Endothelial cell of umbilical vein (primary cell): ENCODE data around the gene MAPKBP1. TPM values are rescaled to one million over a fixed set of nuclear protein-coding genes. Genes with fewer than 3 reads are reported as not detected.
A peak's percentile ranks its signal among the peaks of the same experiment; 100 is the strongest.

Source experiments
- BruUV-seq: library from RNA; stranded (reverse); fragments of 400-500 nt; replicated peaks from 2 replicates; lab custom pipeline; 2021; lab: Mats Ljungman, UMichigan
- CTCF ChIA-PET: fragments of 300-600, 350-600 bp; sonication (Branson Sonifier 250); formaldehyde crosslinking; loops from one replicate; lab custom pipeline; 2021; ENCODE audit warnings: antibody characterized with exemption, inconsistent platforms; lab: Charles Lee
- POLR2A ChIA-PET: fragments of 300-600, 350-600 bp; sonication (Branson Sonifier 250); formaldehyde crosslinking; loops from one replicate; lab custom pipeline; 2021; ENCODE audit warnings: antibody characterized with exemption, inconsistent platforms; lab: Charles Lee
- DNase-seq: peaks from one replicate; pipeline ENCODE4 v3.0.0-alpha.2; 2011; ENCODE audit warnings: low read depth, low spot score
- FAIRE-seq: peaks from 2 replicates; lab custom pipeline; 2011; peaks lifted over from hg19 to GRCh38; lab: Jason Lieb, UNC
- H2AFZ ChIP-seq: 2 replicates; pipeline ENCODE4 v1.6.0; 2012; ENCODE audit warnings: low read depth, low read length, control low read depth, inconsistent platforms
- H3K27ac ChIP-seq: 2 replicates; pipeline ENCODE4 v1.5.1; 2011; ENCODE audit warnings: low read depth, mild to moderate bottlenecking, control low read depth, low read length, moderate library complexity; ENCODE audit not compliant: insufficient read depth
- H3K27me3 ChIP-seq, 2 experiments: 2 replicates each; pipeline versions ENCODE4 v1.6.0 to v1.6.1; 2011; ENCODE audit warnings: low read length in 2 of 2, mixed read lengths in 1 of 2; ENCODE audit not compliant: control insufficient read depth in 2 of 2, insufficient read depth in 2 of 2
- H3K36me3 ChIP-seq, 2 experiments: 2 replicates in 1 of 2; 3 replicates in 1 of 2; pipeline ENCODE4 v1.5.1; 2011; ENCODE audit warnings: low read length in 2 of 2, mild to moderate bottlenecking in 1 of 2, moderate library complexity in 1 of 2; ENCODE audit not compliant: control insufficient read depth in 2 of 2, insufficient read depth in 2 of 2; ENCODE audit errors: extremely low read depth in 1 of 2
- H3K4me1 ChIP-seq: 3 replicates; pipeline ENCODE4 v1.5.1; 2011; ENCODE audit warnings: mild to moderate bottlenecking, low read length; ENCODE audit not compliant: control insufficient read depth, insufficient read depth; ENCODE audit errors: extremely low read depth
- H3K4me2 ChIP-seq: 2 replicates; pipeline ENCODE4 v1.6.1; 2011; ENCODE audit warnings: low read length, control low read depth, mixed read lengths; ENCODE audit not compliant: insufficient read depth
- H3K4me3 ChIP-seq, 3 experiments: fragments of 200-600 bp in 1 of 3; sonication (generic), shearing (Covaris generic) in 1 of 3; replicated peaks in 1 of 3; 2 replicates each; pipeline ENCODE4 v1.5.1; 2011 to 2016; ENCODE audit warnings: control low read depth in 3 of 3, low read length in 3 of 3, mild to moderate bottlenecking in 2 of 3, inconsistent platforms in 1 of 3, low read depth in 1 of 3, moderate library complexity in 1 of 3; ENCODE audit not compliant: insufficient read depth in 1 of 3
- H3K79me2 ChIP-seq: 2 replicates; pipeline ENCODE4 v1.6.0; 2012; ENCODE audit warnings: low read length, inconsistent platforms; ENCODE audit not compliant: control insufficient read depth, insufficient read depth
- H3K9ac ChIP-seq: replicated peaks from 2 replicates; pipeline ENCODE3; 2011; ENCODE audit warnings: low read length, control low read depth; ENCODE audit not compliant: insufficient read depth; ENCODE audit errors: extremely low read depth
- H3K9me1 ChIP-seq: replicated peaks from 3 replicates; pipeline ENCODE4 v1.6.0; 2011; ENCODE audit warnings: mild to moderate bottlenecking, low read length; ENCODE audit not compliant: control insufficient read depth, insufficient read depth; ENCODE audit errors: extremely low read depth
- H3K9me3 ChIP-seq: replicated peaks from 2 replicates; pipeline ENCODE4 v1.5.1; 2012; ENCODE audit warnings: low read length, inconsistent platforms; ENCODE audit not compliant: control insufficient read depth, insufficient read depth
- H4K20me1 ChIP-seq: replicated peaks from 2 replicates; pipeline ENCODE3; 2011; ENCODE audit warnings: mild to moderate bottlenecking, low read length; ENCODE audit not compliant: control insufficient read depth, insufficient read depth; ENCODE audit errors: extremely low read depth
- EZH2 ChIP-seq: IDR thresholded peaks from 2 replicates; pipeline ENCODE4 v1.6.1; 2012; ENCODE audit warnings: borderline replicate concordance, low read depth, mild to moderate bottlenecking, moderate library complexity, low read length, inconsistent platforms; ENCODE audit not compliant: severe bottlenecking
- FOS ChIP-seq: IDR thresholded peaks from 2 replicates; pipeline ENCODE4 v1.6.1; 2011; ENCODE audit warnings: mild to moderate bottlenecking, low read length, moderate library complexity, borderline replicate concordance; ENCODE audit not compliant: insufficient read depth
- GATA2 ChIP-seq: IDR thresholded peaks from 2 replicates; pipeline ENCODE4 v1.7.0; 2011; ENCODE audit warnings: low read depth, mild to moderate bottlenecking, moderate library complexity, mixed read lengths, low read length; ENCODE audit not compliant: insufficient read length, insufficient read depth
- JUN ChIP-seq: IDR thresholded peaks from 2 replicates; pipeline ENCODE4 v1.6.1; 2011; ENCODE audit warnings: borderline replicate concordance, low read depth; ENCODE audit not compliant: insufficient read length, insufficient read depth
- MYC ChIP-seq: IDR thresholded peaks from one replicate; pipeline ENCODE4 v1.6.1; 2011; ENCODE audit warnings: mild to moderate bottlenecking, low read depth, low read length
- POLR2A ChIP-seq: IDR thresholded peaks from 2 replicates; pipeline ENCODE4 v1.6.1; 2012; ENCODE audit warnings: low read depth, mild to moderate bottlenecking, control low read depth, low read length
- POLR2AphosphoS5 ChIP-seq: IDR thresholded peaks from 2 replicates; pipeline ENCODE4 v1.6.1; 2012; ENCODE audit warnings: low read depth, mild to moderate bottlenecking, control low read depth, low read length, moderate library complexity; ENCODE audit not compliant: insufficient read depth
- dilution Hi-C: fragments of 300-500 bp; cut with MboI; formaldehyde crosslinking; loops from one replicate; pipeline ENCODE4 v1.15.0; 2019; ENCODE audit warnings: low sequenced_read_pairs; ENCODE audit not compliant: extremely low pct_ligation_motif_present
- intact Hi-C: fragments of 100-400 bp; cut with micrococcal nuclease; formaldehyde crosslinking; loops from one replicate; pipeline ENCODE4 v1.10.0; 2022
- polyA plus RNA-seq, 4 experiments: library from polyadenylated mRNA; depleted of rRNA in 3 of 4; stranded (reverse) in 3 of 4; unstranded in 1 of 4; fragments of >200 nt; gene quantifications; 2 replicates each; pipeline versions ENCODE4 v1.2.1 to v1.2.3, GENCODE V29; 2011 to 2012; ENCODE audit warnings: missing spikeins in 1 of 4
- total RNA-seq: library from RNA; stranded (reverse); gene quantifications from 2 replicates; pipeline ENCODE4 v1.2.3, GENCODE V29; 2021
- TF ChIP-seq, protein P1 (sequence below): IDR thresholded peaks from 2 replicates; pipeline ENCODE4 v1.6.1; 2011; ENCODE audit not compliant: insufficient read depth, insufficient read length
- TF ChIP-seq, protein P2 (sequence below), 2 donors: IDR thresholded peaks; 1 replicate in 1 of 2; 2 replicates in 1 of 2; pipeline ENCODE4 v1.5.1; 2011; ENCODE audit warnings: low read length in 2 of 2, mild to moderate bottlenecking in 2 of 2, moderate library complexity in 2 of 2, control low read depth in 1 of 2, inconsistent platforms in 1 of 2, low read depth in 1 of 2; ENCODE audit not compliant: insufficient read depth in 1 of 2; ENCODE audit errors: extremely low read depth in 1 of 2

The MAPKBP1 gene
- total and polyA plus RNA-seq, 2 donors (not counting 3 experiments of a cell fraction or from before 2014, with no cell fraction given), result 12.3 to 55.8 TPM

DNA sequence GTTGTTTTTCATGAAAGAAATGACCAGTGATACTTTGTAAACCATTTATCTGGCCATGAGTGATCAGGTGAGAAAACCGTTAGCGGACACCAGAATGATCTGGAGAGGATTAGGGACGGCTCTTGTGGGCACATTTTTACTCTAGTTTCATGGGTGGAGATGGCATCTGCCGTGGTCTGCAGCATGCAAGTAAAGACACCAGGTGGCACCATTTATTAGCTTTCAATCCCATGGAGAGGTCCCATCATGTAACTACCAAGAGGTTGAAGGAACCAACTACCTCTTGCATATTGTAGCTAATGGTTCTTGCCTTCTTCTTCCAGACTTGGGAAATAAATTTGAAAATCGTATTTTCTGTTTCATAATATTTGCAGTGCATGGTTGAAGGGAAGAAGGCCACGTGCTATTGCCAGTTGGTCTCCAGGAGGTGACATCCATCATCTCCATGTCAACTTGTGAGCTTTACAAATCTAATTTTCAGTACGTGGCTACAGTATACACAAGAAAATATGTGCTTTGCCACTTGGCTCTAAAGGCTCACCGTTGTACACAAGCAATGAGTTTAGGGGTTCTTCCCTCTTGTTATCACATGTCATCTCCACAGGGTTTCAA, 1.5 kb upstream of the MAPKBP1 start:
- H3K4me1 ChIP-seq, result peaks cover 40% of the 10 kb centered on the region
- H3K27me3 ChIP-seq, result no peaks in the 10 kb centered on the region
- peaks cover 26% of the 10 kb centered on the region for H3K79me2 ChIP-seq
- H3K9ac ChIP-seq, result no peak overlapping the region
- no peaks in the 10 kb centered on the region for H3K9me3 ChIP-seq
- intact Hi-C loops, result loop anchor here (1.0 to 5.0 kb wide), 4 partner anchors 131 to 306 kb away; partner anchors contain the start of gene EHD4
- H3K27ac ChIP-seq, result no peak overlapping the region
- H2AFZ ChIP-seq, result no peak overlapping the region
- BruUV-seq, result no TSS peak
- TF ChIP-seq, protein P1, sequence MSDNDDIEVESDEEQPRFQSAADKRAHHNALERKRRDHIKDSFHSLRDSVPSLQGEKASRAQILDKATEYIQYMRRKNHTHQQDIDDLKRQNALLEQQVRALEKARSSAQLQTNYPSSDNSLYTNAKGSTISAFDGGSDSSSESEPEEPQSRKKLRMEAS, result no peak
- TF ChIP-seq, protein P2, sequence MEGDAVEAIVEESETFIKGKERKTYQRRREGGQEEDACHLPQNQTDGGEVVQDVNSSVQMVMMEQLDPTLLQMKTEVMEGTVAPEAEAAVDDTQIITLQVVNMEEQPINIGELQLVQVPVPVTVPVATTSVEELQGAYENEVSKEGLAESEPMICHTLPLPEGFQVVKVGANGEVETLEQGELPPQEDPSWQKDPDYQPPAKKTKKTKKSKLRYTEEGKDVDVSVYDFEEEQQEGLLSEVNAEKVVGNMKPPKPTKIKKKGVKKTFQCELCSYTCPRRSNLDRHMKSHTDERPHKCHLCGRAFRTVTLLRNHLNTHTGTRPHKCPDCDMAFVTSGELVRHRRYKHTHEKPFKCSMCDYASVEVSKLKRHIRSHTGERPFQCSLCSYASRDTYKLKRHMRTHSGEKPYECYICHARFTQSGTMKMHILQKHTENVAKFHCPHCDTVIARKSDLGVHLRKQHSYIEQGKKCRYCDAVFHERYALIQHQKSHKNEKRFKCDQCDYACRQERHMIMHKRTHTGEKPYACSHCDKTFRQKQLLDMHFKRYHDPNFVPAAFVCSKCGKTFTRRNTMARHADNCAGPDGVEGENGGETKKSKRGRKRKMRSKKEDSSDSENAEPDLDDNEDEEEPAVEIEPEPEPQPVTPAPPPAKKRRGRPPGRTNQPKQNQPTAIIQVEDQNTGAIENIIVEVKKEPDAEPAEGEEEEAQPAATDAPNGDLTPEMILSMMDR (IDR thresholded peaks at IDR 0.05; ENCODE audit: extremely low read depth in 1 of 2, insufficient read depth in 1 of 2, low read depth in 1 of 2, low read length in 2 of 2), result peak; percentile 71 to 82
- no peaks in the 10 kb centered on the region for H3K9me1 ChIP-seq
- H4K20me1 ChIP-seq, result no peaks in the 10 kb centered on the region
- no peak overlapping the region for H3K4me3 ChIP-seq
- dilution Hi-C loops, result no loop called here
- H3K4me2 ChIP-seq, result no peak overlapping the region
- DNase-seq (peak; percentile 80), FAIRE-seq (peak; percentile 79)
- ChIA-PET CTCF (interaction anchor here (0.5 to 13.5 kb wide), 32 partner anchors 8 to 311 kb away, joined by 3 to 754 read pairs (median 4); partner anchors contain the start of gene MGA), POLR2A (interaction anchor here (0.6 to 1.7 kb wide), 3 partner anchors 12 to 38 kb away, joined by 3 to 9 read pairs (median 6); no protein-coding TSS in a partner anchor)
- no peaks in the 10 kb centered on the region for H3K36me3 ChIP-seq

DNA sequence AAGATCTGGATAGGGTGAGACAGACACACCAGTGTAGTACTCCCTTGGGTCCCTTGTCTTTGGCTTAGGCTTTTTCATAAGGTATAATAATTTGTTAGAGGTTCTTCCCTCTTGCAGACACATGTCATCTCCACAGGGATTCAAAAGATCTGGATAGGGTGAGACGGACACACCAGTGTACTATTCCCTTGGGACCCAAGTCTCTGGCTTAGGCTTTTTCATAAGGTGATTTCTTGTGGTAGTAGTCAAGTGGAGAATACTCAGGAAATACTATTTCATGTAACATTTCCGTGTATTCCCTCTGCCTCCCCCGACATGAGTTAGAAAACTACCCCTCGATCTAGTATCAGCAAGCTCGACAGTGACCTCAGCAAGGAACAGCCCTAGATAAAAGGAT, 954 bp upstream of the MAPKBP1 start:
- Histone ChIP-seq H3K27ac (peak overlapping the region; percentile 48), H3K4me1 (peaks cover 46% of the 10 kb centered on the region), H3K9me3 (no peaks in the 10 kb centered on the region), H3K4me3 (peak overlapping the region in 1 of 3 experiments; percentile 55), H3K9ac (no peak overlapping the region), H2AFZ (no peak overlapping the region), H3K4me2 (peak overlapping the region; percentile 67), H3K27me3 (no peaks in the 10 kb centered on the region), H4K20me1 (no peaks in the 10 kb centered on the region), H3K9me1 (no peaks in the 10 kb centered on the region), H3K79me2 (peaks cover 29% of the 10 kb centered on the region), H3K36me3 (no peaks in the 10 kb centered on the region)
- POLR2A ChIA-PET, result interaction anchor here (1.0 to 1.7 kb wide), 5 partner anchors 18 to 37 kb away, joined by 3 to 9 read pairs (median 4); no protein-coding TSS in a partner anchor
- dilution Hi-C loops, result no loop called here
- DNase-seq, result no peak
- TF ChIP-seq EZH2 (no peak), MYC (no peak), POLR2AphosphoS5 (no peak), POLR2A (no peak), FOS (no peak), GATA2 (no peak), JUN (no peak)
- TF ChIP-seq, protein P1, result no peak
- TF ChIP-seq, protein P2 (IDR thresholded peaks at IDR 0.05; ENCODE audit: extremely low read depth in 1 of 2, insufficient read depth in 1 of 2, low read depth in 1 of 2, low read length in 2 of 2), result no peak
- CTCF ChIA-PET, result interaction anchor here (0.5 to 13.5 kb wide), 33 partner anchors 9 to 311 kb away, joined by 3 to 754 read pairs (median 4); partner anchors contain the start of gene MGA
- BruUV-seq, result no TSS peak
- no peak for FAIRE-seq
- intact Hi-C loops, result loop anchor here (5.0 kb wide), 3 partner anchors 199 to 306 kb away; partner anchors contain the start of gene EHD4
